ENCODE results near the gene SASH1.

The SASH1 gene

GRCh38 chr6:148431840-148432239 is 89.2 kb downstream of the SASH1 start:
- no peak for DNase-seq (ENCODE audit: low read depth in 2 of 2)

- DNase-seq (ENCODE audit: low read depth in 2 of 2), result no peak
Observed at GRCh38 chr6:148432462-148433195, 90.0 kb downstream of the SASH1 start.

GRCh38 chr6:148435386-148435785 is 92.7 kb downstream of the SASH1 start:
- no peak for DNase-seq (ENCODE audit: low read depth in 2 of 2)

GRCh38 chr6:148436466-148436865 is 93.8 kb downstream of the SASH1 start:
- DNase-seq (ENCODE audit: low read depth in 2 of 2), result no peak

- DNase-seq (ENCODE audit: low read depth in 2 of 2), result no peak
Observed at GRCh38 chr6:148438632-148439031, 96.0 kb downstream of the SASH1 start.

- DNase-seq (ENCODE audit: low read depth in 2 of 2), result no peak
Observed at GRCh38 chr6:148440016-148440415, 97.4 kb downstream of the SASH1 start.

GRCh38 chr6:148440877-148441453 is 98.3 kb downstream of the SASH1 start:
- DNase-seq (ENCODE audit: low read depth in 2 of 2), result no peak

GRCh38 chr6:148441454-148441911 is 98.8 kb downstream of the SASH1 start:
- DNase-seq (ENCODE audit: low read depth in 2 of 2), result no peak

- no peak for DNase-seq (ENCODE audit: low read depth in 2 of 2)
Observed at GRCh38 chr6:148443798-148444560, 101.3 kb downstream of the SASH1 start.

- no peak for DNase-seq (ENCODE audit: low read depth in 2 of 2)
Observed at GRCh38 chr6:148445116-148445515, 102.5 kb downstream of the SASH1 start.

- no peak for DNase-seq (ENCODE audit: low read depth in 2 of 2)
Observed at GRCh38 chr6:148445620-148446019, 103.0 kb downstream of the SASH1 start.

- no peak for DNase-seq (ENCODE audit: low read depth in 2 of 2)
Observed at GRCh38 chr6:148446681-148447080, 104.0 kb downstream of the SASH1 start.

GRCh38 chr6:148447521-148448230 is 105.0 kb downstream of the SASH1 start:
- no peak for DNase-seq (ENCODE audit: low read depth in 2 of 2)

- no peak for DNase-seq (ENCODE audit: low read depth in 2 of 2)
Observed at GRCh38 chr6:148448369-148449012, 105.9 kb downstream of the SASH1 start.

GRCh38 chr6:148450866-148451265 is 108.2 kb downstream of the SASH1 start:
- no peak for DNase-seq (ENCODE audit: low read depth in 2 of 2)

GRCh38 chr6:148451690-148452089 is 109.1 kb downstream of the SASH1 start:
- DNase-seq (ENCODE audit: low read depth in 2 of 2), result peak in 1 of 2 donors; percentile 4

GRCh38 chr6:148452876-148453275 is 110.2 kb downstream of the SASH1 start:
- no peak for DNase-seq (ENCODE audit: low read depth in 2 of 2)

- no peak for DNase-seq (ENCODE audit: low read depth in 2 of 2)
Observed at GRCh38 chr6:148453906-148454305, 111.3 kb downstream of the SASH1 start.

- DNase-seq (ENCODE audit: low read depth in 2 of 2), result no peak
Observed at GRCh38 chr6:148455225-148455624, 112.6 kb downstream of the SASH1 start.

GRCh38 chr6:148455674-148456558 is 113.3 kb downstream of the SASH1 start:
- no peak for DNase-seq (ENCODE audit: low read depth in 2 of 2)

Measured in stimulated activated CD4-positive, alpha-beta T cell treated with anti-CD3 and anti-CD28 coated beads, Interleukin-4, amount 100 ng/mL, for 48 hours (primary cell).